Testis (tissue), 3 donors: ENCODE measurements around the gene TNFRSF6B. TPM values are rescaled to one million over a fixed set of nuclear protein-coding genes. Genes with fewer than 3 reads are reported as not detected.

Source experiments
- DNase-seq: peaks from one replicate; pipeline ENCODE4 v3.0.0-alpha.2; 2019
- H3K27ac ChIP-seq, 2 donors: fragments of 200-600 bp; sonication (generic); one replicate each; pipeline ENCODE4 v1.5.1; 2019
- H3K27me3 ChIP-seq: fragments of 200-600 bp; sonication (generic); one replicate; pipeline ENCODE4 v1.5.1; 2019
- H3K36me3 ChIP-seq: fragments of 200-600 bp; sonication (generic); one replicate; pipeline ENCODE4 v1.5.1; 2017; ENCODE audit warnings: low read depth; ENCODE audit errors: missing control alignments
- H3K4me1 ChIP-seq: fragments of 200-600 bp; sonication (generic); one replicate; pipeline ENCODE4 v1.5.1; 2019
- H3K4me3 ChIP-seq, 2 donors: fragments of 200-600 bp; sonication (generic); one replicate each; pipeline ENCODE4 v1.5.1; 2017 to 2019
- H3K9me3 ChIP-seq: fragments of 200-600 bp; sonication (generic); one replicate; pipeline ENCODE4 v1.5.1; 2017
- POLR2A ChIP-seq: fragments of 450-650 bp; IDR thresholded peaks from one replicate; pipeline ENCODE4 v1.6.1; 2017; ENCODE audit warnings: antibody characterized with exemption, mild to moderate bottlenecking, moderate library complexity
- WGBS, 2 donors: methylation state at CpG; one replicate each; pipeline ENCODE4 v1.1.5; 2018; 5-methylcytosine and 5-hydroxymethylcytosine counted together
- intact Hi-C: fragments of 100-400 bp; cut with DNase I; formaldehyde crosslinking; loops from one replicate; pipeline ENCODE4 v1.15.1; 2023; ENCODE audit warnings: low total_unique reads
- polyA plus RNA-seq: library from polyadenylated mRNA; stranded (reverse); fragments of 350-450 nt; fragmentation: Illumina TruSeq; extraction: RNeasy Lipid Tissue Mini Kit (QIAGEN cat#74804); gene quantifications from one replicate; pipeline ENCODE4 v1.2.3, GENCODE V29; 2014; ENCODE audit warnings: low read depth, low replicate concordance; ENCODE audit not compliant: insufficient read depth
- total RNA-seq, 2 donors: library from RNA; depleted of rRNA; stranded (reverse); fragments of >200 nt; gene quantifications; one replicate each; pipeline ENCODE4 v1.2.3, GENCODE V29; 2016
- TF ChIP-seq, protein P1 (sequence below), 3 experiments: fragments of 450-650 bp in 2 of 3; fragments of 200-600 bp in 1 of 3; sonication (generic) in 1 of 3; IDR thresholded peaks; one replicate each; pipeline ENCODE4 v1.5.1; 2016 to 2019; ENCODE audit warnings: antibody characterized with exemption in 3 of 3, mild to moderate bottlenecking in 2 of 3, moderate library complexity in 1 of 3

TNFRSF6B gene
- total and polyA plus RNA-seq, 3 donors from 2014 or later: 3.0 to 30.5 (median 26.2) TPM

DNA sequence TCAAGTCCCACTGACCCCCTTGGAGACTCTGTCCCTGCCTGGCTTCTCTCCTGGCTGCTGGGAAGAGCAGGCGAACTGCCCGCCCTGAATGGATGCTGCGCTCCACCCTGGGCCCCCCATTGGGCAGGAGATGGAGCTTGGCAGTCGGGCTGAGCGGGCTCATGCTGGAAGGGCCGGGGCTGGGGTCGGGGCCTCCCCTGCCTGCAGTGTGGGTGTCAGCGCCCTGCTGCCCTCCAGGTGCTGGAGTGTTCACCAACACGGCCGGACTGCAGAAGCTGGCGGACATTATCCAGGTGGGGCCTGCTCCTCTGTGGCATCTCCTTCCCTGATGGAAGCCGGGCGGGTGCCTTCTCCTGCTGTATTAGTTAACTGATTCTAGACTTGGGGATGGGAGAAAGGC is 16.0 kb upstream of the TNFRSF6B start:
- no peak for TF ChIP-seq POLR2A
- TF ChIP-seq, protein P1, sequence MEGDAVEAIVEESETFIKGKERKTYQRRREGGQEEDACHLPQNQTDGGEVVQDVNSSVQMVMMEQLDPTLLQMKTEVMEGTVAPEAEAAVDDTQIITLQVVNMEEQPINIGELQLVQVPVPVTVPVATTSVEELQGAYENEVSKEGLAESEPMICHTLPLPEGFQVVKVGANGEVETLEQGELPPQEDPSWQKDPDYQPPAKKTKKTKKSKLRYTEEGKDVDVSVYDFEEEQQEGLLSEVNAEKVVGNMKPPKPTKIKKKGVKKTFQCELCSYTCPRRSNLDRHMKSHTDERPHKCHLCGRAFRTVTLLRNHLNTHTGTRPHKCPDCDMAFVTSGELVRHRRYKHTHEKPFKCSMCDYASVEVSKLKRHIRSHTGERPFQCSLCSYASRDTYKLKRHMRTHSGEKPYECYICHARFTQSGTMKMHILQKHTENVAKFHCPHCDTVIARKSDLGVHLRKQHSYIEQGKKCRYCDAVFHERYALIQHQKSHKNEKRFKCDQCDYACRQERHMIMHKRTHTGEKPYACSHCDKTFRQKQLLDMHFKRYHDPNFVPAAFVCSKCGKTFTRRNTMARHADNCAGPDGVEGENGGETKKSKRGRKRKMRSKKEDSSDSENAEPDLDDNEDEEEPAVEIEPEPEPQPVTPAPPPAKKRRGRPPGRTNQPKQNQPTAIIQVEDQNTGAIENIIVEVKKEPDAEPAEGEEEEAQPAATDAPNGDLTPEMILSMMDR (IDR thresholded peaks at IDR 0.05): no peak
- intact Hi-C loops: no loop called here
- Histone ChIP-seq H3K4me3 (no peak overlapping the region), H3K36me3 (no peaks in the 10 kb centered on the region), H3K9me3 (no peaks in the 10 kb centered on the region), H3K27ac (no peak overlapping the region), H3K27me3 (no peaks in the 10 kb centered on the region), H3K4me1 (no peaks in the 10 kb centered on the region)
- WGBS, 2 donors: 94 to 95% methylated on average over 10 to 13 of the region's 13 CpGs
- DNase-seq: no peak

DNA sequence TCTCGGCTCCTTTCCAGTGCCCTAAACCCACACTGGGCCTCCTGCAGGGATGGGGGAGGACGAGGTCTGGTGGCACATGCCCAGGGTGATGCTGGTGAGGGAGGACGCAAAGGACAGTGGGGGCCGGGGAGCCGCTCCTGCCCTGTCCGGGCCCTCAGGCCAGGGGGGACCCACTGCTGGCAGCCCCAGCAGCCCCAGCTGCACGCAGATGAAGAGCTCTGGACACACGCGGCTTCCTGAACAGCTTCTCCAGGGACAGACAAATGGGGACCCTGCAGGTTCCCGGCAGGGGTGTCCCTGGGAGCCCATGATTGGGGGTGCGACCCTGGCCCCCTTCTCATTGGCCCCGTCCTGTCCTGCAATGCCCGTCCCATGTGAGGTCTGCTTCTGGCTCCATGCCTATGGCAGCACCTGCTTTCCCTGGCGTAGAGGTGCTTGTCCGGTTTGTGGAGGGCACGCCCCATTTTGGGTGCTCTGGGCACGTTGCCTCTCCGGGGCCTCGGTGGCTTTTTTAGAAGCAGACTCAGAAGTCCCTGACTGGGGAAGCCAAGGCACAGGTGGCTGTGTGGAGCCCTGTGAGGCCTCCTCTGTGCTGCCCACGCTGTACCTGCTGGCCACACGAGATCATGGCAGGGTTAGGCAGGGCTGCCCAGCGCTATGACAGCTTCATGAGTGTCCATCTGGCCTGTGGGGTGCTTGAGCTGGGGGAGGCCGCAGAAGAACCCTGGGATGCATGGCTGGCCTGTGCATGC is 15.4 kb upstream of the TNFRSF6B start:
- H3K27ac ChIP-seq: no peak overlapping the region
- intact Hi-C loops: no loop called here

DNA sequence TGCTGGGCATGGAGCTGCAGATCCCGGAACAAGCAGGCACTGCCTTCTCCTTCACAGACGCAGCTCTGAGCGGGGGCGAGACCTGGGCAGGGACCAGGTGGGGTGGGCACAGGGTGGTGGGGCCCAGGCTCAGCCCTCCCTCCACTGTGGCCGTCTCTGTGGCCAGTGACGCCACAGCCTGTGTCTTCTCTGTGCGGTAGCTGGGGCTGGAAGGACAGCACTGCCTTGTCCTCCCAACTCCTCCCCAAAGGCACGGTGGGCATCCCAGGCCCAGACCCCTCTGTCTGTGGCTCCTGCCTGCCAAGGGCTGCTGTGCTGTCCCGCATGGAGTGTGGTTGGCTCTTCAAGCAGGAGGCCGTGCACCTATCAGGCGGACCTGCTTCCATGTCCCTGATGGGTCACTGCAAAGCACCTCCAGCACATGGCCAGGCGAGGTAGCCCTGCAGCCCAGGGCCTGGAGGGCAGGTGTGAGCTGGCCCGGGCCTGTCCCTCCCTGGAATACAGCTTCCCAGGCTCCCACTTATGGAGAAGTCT is 14.8 kb upstream of the TNFRSF6B start:
- Histone ChIP-seq H3K4me1 (peaks cover 9% of the 10 kb centered on the region), H3K36me3 (no peaks in the 10 kb centered on the region), H3K27ac (no peak overlapping the region), H3K4me3 (no peak overlapping the region), H3K27me3 (no peaks in the 10 kb centered on the region), H3K9me3 (no peaks in the 10 kb centered on the region)
- no peak for DNase-seq
- no peak for TF ChIP-seq POLR2A
- TF ChIP-seq, protein P1 (IDR thresholded peaks at IDR 0.05): no peak
- WGBS, 2 donors: 95 to 96% methylated on average over 5 to 13 of the region's 13 CpGs
- intact Hi-C loops: no loop called here

More for the DNA sequence above, 15.4 kb upstream of the TNFRSF6B start:
- Histone ChIP-seq H3K4me3 (no peak overlapping the region), H3K4me1 (peaks cover 2% of the 10 kb centered on the region), H3K9me3 (no peaks in the 10 kb centered on the region), H3K36me3 (no peaks in the 10 kb centered on the region), H3K27me3 (no peaks in the 10 kb centered on the region)
- DNase-seq: no peak
- WGBS, 2 donors: 93 to 96% methylated on average over 9 to 23 of the region's 23 CpGs
- TF ChIP-seq POLR2A: no peak
- TF ChIP-seq, protein P1 (IDR thresholded peaks at IDR 0.05): no peak

DNA sequence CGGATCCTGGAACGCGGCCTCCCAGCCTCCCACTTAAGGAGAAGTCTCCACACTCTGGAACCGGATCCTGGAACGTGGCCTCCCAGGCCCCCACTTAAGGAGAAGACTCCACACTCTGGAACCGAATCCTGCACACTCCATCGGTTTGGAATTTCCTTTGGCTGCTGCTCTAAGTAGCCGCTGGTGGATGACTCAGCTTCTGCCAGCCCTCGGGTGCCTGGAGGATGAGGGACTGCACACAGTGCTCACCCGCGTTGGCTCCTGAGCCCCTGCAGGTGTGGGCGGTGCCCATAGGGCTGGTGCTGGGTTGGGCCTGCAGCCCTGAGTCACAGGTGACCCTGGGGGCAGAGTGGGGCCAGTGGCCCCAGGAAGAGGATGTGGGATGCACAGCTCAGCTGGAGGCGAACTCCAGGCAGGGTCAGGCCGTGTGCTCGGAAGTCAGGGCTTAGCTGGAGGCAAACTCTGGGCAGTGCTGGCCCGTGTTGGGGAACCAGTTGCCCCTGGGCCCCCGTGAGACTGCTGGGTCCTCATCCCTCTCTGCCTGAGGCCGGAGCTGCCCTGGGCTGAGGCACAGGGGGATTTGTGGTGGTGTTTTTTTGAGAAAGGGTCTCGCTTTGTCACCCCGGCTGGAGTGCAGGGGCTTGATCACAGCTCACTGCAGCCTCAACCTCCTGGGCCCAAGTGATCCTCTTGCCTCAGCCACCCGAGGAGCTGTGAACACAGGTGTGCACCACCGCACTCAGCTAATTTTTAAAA is 13.9 kb upstream of the TNFRSF6B start:
- peaks cover 9% of the 10 kb centered on the region for H3K4me1 ChIP-seq
- TF ChIP-seq, protein P1 (IDR thresholded peaks at IDR 0.05): no peak
- TF ChIP-seq POLR2A: no peak
- no peak for DNase-seq
- H3K9me3 ChIP-seq: no peaks in the 10 kb centered on the region
- H3K4me3 ChIP-seq: no peak overlapping the region
- H3K36me3 ChIP-seq: no peaks in the 10 kb centered on the region
- H3K27me3 ChIP-seq: no peaks in the 10 kb centered on the region
- H3K27ac ChIP-seq: no peak overlapping the region
- WGBS, 2 donors: 70 to 82% methylated on average over 10 to 22 of the region's 22 CpGs
- intact Hi-C loops: no loop called here
